ENCODE measurements around the gene HELZ2.
"Not testable (repeated sequence)": the region's sequence is repeated elsewhere in the genome, so short reads cannot be mapped to it uniquely, and the experiment has no call there.

The HELZ2 gene

DNA sequence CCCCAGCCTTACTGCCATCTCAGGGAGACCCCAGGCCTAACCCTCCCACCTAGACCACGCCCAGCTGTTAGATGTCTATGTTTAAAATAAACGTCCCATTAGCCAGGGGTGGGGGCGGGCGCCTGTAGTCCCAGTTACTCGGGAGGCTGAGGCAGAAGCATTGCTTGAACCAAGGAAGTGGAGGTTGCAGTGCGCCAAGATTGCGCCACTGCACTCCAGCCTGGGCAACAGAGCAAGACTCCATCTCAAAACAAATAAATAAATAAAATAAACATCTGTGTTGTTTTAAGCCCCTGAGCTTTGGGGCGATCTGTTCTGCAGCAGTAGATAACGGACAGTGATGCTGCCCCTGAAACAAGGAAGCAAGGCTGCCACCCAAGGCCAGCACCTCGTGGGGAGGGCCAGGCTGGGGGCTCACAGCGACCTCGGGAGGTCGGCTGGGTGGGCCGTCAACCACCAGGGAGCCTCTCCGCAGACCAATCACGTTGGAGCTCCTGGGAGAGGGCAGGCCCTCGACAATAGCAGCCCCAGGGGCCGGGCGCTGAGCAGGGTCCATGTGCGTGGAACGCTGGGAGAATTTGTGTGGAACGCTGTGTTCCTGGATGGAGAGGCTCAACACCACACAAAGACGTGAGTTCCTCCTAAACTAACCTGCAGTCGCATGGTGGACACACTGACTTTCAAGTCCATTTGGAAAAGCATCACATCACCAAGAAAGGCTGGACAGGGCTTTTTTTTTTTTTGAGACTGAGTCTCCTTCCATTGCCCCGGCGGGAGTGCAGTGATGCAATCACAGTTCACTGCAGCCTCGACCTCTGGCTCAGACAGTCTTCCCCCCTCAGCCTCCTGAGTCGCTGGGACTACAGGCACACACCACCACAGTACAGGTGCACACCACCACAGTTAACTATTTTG, 1.0 kb upstream of the HELZ2 start:
- Mint-ChIP-seq H3K27me3 (ENCODE audit: low read depth) (peaks cover 25% of the 10 kb centered on the region), H3K4me3 (peak overlapping the region; percentile 53), H3K9me3 (no peaks in the 10 kb centered on the region), H3K27ac (no peak overlapping the region), H3K4me1 (ENCODE audit: low read depth) (peaks cover 3% of the 10 kb centered on the region), H3K36me3 (ENCODE audit: low read depth) (no peaks in the 10 kb centered on the region)

DNA sequence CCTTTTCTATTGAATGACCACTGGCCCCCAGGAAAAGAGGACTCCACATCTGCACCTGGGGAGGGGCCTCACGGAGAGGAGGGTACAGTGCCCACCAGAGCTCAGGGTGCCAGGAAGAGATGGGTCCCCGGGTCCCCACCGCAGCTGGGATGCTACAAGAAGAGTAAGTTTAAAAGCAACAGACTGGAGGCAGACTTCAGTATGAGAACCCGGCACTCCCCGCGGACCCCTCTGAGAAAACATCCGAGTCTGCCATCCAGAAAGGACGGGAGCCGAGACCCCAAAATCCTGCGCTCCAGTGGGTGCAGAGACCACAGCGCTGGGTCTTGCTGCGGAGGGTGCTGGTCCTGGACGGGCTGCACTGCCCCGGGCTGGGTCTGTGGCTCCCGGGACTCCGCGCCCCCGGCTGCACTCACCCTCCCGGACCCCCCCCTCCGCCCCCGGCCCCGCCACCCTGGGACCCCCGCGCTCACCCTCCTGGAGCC, 350 bp downstream of the HELZ2 start:
- Mint-ChIP-seq H3K9me3 (no peaks in the 10 kb centered on the region), H3K4me3 (peak overlapping the region; percentile 88), H3K4me1 (ENCODE audit: low read depth) (peaks cover 10% of the 10 kb centered on the region), H3K36me3 (ENCODE audit: low read depth) (peaks cover 5% of the 10 kb centered on the region), H3K27ac (peak overlapping the region; percentile 88), H3K27me3 (ENCODE audit: low read depth) (peaks cover 13% of the 10 kb centered on the region)

DNA sequence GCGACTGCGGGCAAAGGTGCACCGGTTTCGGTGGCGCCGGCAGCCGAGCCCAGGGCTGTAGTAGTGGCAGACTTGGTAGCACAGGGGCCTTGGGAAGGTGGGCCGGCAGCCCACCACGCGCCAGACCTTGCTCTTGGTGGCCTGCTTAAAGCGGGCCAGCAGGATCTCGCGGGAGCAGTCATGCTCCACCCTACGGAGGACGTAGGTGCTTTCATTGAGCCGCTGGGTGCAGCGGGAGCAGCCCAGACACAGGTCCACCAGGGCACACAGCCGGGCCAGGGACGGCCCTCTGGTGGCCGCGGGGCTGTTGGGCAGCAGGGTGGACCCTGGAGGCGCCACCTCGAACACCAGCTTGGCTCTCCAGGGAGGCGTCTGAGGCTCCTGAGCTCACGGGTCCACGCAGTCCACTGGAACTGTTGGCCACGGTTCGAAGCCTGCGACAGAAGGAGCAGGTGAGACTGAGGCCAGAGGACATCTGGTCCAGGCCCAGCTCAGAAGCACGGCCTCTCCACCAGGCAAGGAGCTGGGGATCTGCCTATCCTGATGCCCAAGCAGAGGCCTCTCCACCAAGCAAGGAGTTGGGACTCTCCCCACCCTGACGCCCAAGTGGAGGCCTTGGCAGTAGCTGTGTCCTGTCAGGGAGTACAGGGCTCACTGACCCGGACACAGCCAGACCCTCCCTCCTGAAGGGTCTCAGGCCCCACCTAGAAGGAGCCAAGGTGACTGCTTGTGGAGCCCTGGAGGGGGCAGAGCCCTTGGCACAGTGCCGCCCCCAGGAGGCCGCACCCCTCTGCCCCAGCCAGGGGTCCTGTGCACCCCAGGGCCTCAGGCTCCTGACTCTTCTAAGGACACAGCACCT, 1.0 kb downstream of the HELZ2 start:
- Mint-ChIP-seq H3K9me3 (no peaks in the 10 kb centered on the region), H3K4me3 (peak overlapping the region; percentile 88), H3K27me3 (ENCODE audit: low read depth) (peaks cover 13% of the 10 kb centered on the region), H3K4me1 (ENCODE audit: low read depth) (peaks cover 14% of the 10 kb centered on the region), H3K36me3 (ENCODE audit: low read depth) (peaks cover 7% of the 10 kb centered on the region), H3K27ac (peak overlapping the region; percentile 88)

DNA sequence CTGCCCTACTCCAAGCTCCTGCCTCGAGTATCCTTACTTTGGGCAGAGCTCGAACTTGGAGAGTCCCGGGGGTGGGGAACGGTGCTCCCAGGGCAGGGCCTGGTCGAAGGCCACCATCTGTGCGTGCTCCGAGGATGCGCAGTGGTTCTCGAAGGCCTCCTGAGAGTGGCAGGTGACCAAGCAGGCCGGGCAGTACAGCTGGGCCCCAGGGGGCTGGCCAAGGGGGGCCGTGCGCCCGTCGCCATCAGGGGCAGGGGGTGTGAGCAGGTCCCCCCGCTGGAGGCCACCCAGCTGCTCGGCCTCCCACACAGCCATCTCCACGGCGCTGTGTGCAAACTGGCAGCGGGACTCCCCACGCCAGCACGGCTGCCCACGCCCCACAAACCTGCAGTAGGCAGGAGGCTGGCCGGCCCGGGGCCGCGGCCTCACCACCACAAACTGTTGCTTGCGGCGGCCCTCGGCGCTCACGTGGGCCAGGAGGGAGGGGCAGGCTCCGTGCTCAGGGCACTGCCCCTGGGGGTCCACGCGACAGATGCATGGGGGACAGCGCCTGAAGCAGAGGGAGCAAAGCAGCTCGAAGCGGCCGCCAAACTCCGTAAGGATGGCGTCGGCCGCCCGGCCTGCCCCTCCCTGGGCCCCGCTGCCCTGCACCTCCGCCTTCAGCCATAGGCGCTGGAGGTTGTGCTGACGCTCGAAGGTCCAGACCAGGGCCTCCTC, 1.8 kb downstream of the HELZ2 start:
- Mint-ChIP-seq H3K4me3 (no peak overlapping the region), H3K27me3 (ENCODE audit: low read depth) (peaks cover 13% of the 10 kb centered on the region), H3K4me1 (ENCODE audit: low read depth) (peaks cover 21% of the 10 kb centered on the region), H3K27ac (no peak overlapping the region), H3K9me3 (no peaks in the 10 kb centered on the region), H3K36me3 (ENCODE audit: low read depth) (peaks cover 15% of the 10 kb centered on the region)

DNA sequence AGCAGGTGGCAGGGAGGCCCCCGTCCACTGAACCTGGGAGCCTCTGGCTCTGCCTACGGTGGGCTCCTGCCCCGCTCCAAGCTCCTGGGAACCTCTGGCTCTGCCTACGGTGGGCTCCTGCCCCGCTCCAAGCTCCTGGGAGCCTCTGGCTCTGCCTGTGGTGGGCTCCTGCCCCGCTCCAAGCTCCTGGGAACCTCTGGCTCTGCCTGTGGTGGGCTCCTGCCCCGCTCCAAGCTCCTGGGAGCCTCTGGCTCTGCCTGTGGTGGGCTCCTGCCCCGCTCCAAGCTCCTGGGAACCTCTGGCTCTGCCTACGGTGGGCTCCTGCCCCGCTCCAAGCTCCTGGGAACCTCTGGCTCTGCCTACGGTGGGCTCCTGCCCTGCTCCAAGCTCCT, 3.0 kb downstream of the HELZ2 start:
- Mint-ChIP-seq H3K4me1 (ENCODE audit: low read depth) (peaks cover 20% of the 10 kb centered on the region), H3K36me3 (ENCODE audit: low read depth) (peaks cover 16% of the 10 kb centered on the region)
- H3K27me3 Mint-ChIP-seq (ENCODE audit: low read depth); H3K9me3 Mint-ChIP-seq; H3K4me3 Mint-ChIP-seq; H3K27ac Mint-ChIP-seq: not testable (repeated sequence)

DNA sequence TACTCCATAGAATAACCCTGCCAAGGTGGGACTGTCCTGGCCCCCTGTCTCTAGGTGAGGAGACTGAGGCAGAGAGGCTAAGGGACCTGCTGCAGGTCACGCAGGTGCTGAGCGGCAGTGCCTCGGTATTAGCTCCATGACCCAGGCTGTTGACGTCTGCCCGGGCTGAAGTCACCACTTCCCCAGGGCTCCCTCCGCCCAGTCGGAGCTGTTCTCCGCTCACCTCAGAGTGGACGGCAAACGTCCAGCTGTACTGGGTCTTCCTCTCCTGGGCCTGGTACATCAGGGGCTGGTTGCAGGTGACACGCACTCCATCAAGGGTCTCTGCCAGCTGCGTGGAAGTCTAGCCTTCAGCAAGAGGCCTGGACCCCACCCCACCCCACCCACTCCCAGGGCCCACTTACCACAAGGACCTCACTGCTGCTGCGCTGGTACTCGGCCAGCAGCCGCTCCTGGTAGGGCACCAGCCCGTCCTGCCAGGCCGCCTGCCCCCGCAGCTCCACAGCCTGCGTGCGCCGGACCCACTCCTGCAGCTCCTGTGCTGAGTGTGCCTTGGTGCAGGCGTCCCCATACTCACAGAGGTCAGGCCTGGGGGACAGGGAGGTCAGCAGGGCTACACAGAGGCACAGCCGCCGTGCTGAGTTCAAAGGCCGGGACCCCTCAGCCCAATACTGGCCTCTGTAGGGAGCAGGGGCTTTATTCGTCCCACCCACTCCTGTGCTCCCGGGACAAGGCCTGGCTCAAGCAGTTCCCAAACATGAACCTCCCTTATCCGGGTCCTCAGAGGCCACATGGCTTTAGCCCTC, 3.6 kb downstream of the HELZ2 start:
- Mint-ChIP-seq H3K4me1 (ENCODE audit: low read depth) (peaks cover 20% of the 10 kb centered on the region), H3K9me3 (no peaks in the 10 kb centered on the region), H3K4me3 (no peak overlapping the region), H3K36me3 (ENCODE audit: low read depth) (peaks cover 18% of the 10 kb centered on the region), H3K27ac (no peak overlapping the region), H3K27me3 (ENCODE audit: low read depth) (peaks cover under 1% of the 10 kb centered on the region)

DNA sequence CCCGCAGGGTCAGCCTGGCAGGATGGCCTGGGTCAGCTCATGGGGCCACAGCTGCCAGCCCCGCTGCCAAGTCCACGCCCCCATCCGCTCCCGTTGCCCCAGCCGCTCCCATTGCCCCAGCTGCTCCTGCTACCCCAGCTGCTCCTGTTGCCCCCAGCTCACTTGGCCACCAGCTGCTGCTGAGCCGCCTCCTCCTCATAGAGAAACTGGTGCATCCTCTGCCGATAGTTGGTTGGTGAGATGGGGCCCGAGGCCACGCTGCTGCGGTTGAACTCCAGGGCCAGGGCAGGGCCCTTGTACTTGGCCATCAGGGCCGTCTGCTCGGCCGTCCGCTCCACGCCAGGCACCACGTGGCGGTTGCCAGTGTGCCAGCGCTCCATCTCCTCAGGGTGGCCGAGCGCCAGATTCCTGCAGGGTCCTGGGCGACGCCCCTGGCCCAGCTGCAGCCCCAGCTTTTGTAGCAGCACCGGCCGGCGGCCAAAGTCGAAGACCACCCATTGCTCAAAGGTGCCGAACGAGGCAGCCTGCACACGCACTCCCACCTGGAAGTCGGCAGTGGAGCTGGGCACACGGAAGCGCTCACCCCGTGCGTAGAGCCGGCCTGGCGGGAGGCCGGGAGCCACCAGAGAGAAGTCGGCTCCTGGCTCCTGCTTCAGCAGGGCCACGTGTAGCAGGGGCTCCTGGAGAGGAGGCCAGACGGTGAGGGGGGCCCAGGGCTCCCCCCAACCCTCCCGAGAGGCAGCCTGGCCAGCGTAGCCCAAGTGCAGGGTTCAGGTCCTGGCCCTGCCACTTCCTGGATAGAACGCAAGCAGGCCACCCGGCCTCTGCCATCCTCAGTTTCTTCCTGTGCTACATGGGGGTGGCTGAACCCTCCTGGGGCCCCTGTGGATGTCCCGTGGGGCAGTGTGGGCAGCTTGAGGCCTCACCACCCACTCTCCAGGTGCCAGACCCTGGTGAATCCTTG, 4.8 kb downstream of the HELZ2 start:
- Mint-ChIP-seq H3K27me3 (ENCODE audit: low read depth) (no peaks in the 10 kb centered on the region), H3K36me3 (ENCODE audit: low read depth) (peaks cover 18% of the 10 kb centered on the region), H3K27ac (no peak overlapping the region), H3K9me3 (no peaks in the 10 kb centered on the region), H3K4me3 (no peak overlapping the region), H3K4me1 (ENCODE audit: low read depth) (peaks cover 20% of the 10 kb centered on the region)

DNA sequence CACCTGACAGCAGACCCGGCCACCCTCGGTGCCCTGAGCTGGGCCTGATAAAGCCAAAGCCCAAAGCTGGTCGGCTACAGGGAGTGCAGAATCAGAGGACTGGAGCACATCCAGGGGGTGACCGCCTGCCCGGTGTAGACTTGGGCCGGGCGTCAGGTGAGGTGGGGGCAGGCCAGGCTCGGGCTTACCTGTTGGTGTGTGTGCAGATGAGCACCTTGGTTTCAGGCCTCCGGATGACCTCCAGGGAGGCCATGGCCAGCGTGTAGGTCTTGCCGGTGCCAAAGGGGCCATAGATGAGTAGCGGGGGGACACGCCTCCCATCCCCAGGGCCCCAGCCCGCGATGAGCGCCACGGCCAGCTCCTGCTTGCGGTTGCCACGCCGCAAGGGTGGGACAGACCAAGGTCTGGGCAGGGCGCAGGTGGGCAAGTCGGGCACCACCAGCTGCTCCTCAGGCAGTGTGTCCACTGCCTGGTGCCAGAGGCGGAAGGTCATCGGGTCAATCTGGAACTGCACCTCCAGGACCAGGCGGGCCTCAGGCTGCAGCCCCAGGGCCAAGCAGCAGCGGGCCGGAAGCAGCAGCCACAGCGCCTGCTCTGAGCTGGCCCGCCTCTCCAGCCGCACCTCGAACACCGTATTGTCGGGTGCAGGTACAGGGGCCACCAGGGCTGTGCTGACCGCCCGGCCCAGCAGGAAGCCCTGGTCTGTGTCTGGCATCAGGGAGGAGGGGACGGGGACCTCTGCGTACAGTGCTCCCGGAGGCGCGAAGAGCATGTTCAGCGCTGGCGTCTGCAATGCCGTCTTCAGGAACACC, 5.7 kb downstream of the HELZ2 start:
- Mint-ChIP-seq H3K4me3 (peak overlapping the region; percentile 67), H3K27ac (peak overlapping the region; percentile 63), H3K4me1 (ENCODE audit: low read depth) (peaks cover 18% of the 10 kb centered on the region), H3K36me3 (ENCODE audit: low read depth) (peaks cover 20% of the 10 kb centered on the region), H3K27me3 (ENCODE audit: low read depth) (no peaks in the 10 kb centered on the region), H3K9me3 (no peaks in the 10 kb centered on the region)

DNA sequence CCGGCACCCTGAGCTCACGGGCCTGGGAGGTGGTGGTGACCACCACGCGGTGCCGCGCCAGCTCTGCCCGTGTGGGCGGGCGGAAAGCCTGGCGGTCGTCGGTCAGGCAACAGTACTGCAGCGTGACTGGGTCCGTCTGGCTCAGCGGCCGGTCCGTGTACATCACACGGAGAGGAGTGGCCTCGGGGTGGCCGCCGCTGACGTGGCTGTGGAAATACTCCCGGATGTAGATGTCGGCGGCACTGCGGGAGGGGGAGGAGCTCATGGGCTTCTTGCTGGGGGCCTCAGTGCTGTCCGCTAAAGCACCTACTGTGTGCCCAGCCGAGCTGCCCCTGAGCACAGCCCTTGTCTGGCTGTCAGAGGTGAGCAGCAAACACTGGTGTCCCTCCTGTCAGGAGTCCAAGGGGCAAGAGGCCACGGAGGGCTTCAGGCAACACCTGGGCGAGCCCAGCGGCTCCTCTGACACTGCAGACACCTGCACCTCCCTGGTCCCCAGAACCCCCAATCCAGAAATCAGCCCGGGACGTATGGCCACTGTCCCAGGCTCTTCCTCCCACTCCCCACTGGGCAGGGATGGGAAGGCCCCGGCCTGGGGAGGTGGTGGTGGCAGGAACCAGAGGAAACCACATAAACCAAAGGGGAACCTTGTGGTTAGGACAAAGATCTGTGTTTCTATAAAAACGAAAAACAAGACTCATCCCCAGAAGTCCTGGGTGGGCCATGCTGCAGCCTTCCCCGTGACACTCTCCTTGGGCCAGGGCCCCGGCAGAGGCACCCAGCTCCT, 6.5 kb downstream of the HELZ2 start:
- peak overlapping the region; percentile 63 for H3K27ac Mint-ChIP-seq
- H3K9me3 Mint-ChIP-seq: no peaks in the 10 kb centered on the region
- H3K27me3 Mint-ChIP-seq (ENCODE audit: low read depth): no peaks in the 10 kb centered on the region
- peak overlapping the region; percentile 67 for H3K4me3 Mint-ChIP-seq
- peaks cover 20% of the 10 kb centered on the region for H3K36me3 Mint-ChIP-seq (ENCODE audit: low read depth)
- H3K4me1 Mint-ChIP-seq (ENCODE audit: low read depth): peaks cover 18% of the 10 kb centered on the region

DNA sequence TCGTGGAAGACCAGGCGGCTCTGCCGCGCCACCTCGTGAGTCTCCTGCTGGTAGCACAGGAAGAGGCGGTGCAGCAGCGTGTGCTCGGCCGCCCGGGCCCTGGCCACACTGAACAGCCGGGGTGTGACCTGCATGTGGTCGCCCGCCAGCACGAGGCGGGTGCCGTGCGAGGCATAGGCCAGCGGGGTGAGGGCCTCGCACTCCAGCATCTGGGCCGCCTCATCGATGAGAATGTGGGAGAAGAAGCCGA, 7.0 kb downstream of the HELZ2 start:
- H3K4me3 Mint-ChIP-seq: no peak overlapping the region
- no peaks in the 10 kb centered on the region for H3K27me3 Mint-ChIP-seq (ENCODE audit: low read depth)
- H3K4me1 Mint-ChIP-seq (ENCODE audit: low read depth): peaks cover 18% of the 10 kb centered on the region
- H3K36me3 Mint-ChIP-seq (ENCODE audit: low read depth): peaks cover 20% of the 10 kb centered on the region
- no peaks in the 10 kb centered on the region for H3K9me3 Mint-ChIP-seq
- no peak overlapping the region for H3K27ac Mint-ChIP-seq

DNA sequence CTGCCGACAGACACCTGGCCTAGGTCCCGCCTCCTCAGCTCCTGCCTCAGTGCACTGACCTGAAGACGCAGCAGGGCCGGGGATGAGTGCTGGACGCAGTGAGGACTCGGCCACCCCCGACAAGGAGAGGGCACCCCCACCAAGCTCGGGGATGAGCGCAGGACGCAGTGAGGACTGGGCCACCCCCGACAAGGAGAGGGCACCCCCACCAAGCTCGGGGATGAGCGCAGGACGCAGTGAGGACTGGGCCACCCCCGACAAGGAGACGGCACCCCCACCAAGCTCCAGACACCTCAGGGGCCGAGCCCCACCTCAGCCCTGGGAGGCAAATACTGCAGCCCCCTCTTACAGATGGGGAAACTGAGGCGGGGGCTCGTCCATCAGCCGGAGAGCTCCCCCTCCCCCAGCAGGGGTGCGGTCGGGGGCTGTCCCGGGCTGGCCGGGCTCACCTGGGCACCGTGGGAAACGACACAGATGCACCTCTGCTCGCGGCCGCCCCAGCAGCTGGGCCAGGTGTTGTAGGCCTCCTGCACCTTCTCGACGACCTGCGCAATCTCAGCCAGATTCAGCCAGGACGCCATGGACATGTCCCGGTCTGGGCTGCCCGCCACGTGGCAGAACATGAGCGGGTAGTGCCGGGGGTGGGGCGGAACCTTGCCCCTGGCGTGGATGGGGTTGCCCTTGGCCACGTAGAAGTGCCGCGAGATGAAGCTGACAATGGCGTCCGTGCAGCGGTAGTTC, 7.5 kb downstream of the HELZ2 start:
- peaks cover 20% of the 10 kb centered on the region for H3K36me3 Mint-ChIP-seq (ENCODE audit: low read depth)
- H3K27ac Mint-ChIP-seq: no peak overlapping the region
- H3K4me3 Mint-ChIP-seq: no peak overlapping the region

More for the DNA sequence above, 7.5 kb downstream of the HELZ2 start:
- peaks cover 18% of the 10 kb centered on the region for H3K4me1 Mint-ChIP-seq (ENCODE audit: low read depth)
- no peaks in the 10 kb centered on the region for H3K9me3 Mint-ChIP-seq
- H3K27me3 Mint-ChIP-seq (ENCODE audit: low read depth): no peaks in the 10 kb centered on the region

Measured in T-helper 1 cell treated with Interleukin-12 subunit alpha and Interleukin-12 subunit beta and Interleukin-4 antibody, amounts not matched to agents 30 μg/mL and 1 μg/mL, for 36 hours (primary cell).